Measurements from ENCODE around the gene ATG9B. TPM values are rescaled to one million over a fixed set of nuclear protein-coding genes. Genes with fewer than 3 reads are reported as not detected.

ATG9B gene
- total and polyA plus RNA-seq, 9 of the 15 experiments (the other 6 are each of a cell fraction or from before 2014, with no cell fraction given), result 0.29 to 8.0 (median 2.1) TPM

DNA sequence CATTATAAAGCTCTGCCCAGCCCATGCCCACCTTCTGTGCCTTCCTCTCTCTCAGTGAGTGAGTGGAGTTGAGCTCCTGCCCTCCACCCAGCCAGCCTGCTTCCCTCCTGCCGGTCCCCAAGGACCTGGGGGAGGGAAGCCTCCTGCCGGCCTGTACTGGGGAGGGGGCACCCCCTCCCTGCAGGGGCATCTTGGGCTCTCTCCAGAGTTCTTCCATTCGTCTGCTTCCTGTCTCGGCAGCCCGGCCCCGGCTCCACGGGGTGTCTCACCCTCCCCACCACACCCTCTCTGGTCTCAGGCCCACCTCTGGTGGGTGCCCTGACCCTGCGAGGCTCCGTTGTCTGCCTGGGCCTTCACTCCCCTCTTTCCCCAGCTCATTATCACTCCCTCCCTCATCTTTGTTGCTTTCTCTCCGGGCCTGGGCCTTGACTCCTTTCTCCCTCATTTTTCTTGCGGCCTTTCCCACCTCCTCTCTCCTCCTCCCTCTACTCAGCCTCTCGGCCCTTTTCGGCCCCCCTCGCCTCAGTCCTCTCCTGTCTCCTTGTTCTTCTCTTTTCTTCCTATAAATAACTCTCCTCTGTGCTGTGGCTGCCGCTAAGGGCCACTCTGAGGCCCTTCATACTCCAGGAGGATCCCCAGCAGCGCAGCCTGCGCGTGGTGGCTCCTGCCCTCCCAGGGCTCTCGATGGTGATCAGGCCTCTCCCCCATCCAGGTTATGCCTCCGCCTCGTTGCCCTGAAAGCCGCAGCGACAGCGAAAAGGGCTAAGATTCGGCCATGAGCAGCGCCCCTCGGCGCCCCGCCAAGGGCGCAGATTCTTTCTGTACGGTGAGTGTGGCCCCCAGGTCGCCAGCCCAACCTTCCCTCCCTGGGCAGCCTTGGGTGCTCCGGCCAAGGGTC, 37.2 kb upstream of the ATG9B start (continued):
- no peak for TF ChIP-seq CUX1 (CRISPR knock-in tag; IDR thresholded peaks at IDR 0.05)
- TF ChIP-seq, protein P1, sequence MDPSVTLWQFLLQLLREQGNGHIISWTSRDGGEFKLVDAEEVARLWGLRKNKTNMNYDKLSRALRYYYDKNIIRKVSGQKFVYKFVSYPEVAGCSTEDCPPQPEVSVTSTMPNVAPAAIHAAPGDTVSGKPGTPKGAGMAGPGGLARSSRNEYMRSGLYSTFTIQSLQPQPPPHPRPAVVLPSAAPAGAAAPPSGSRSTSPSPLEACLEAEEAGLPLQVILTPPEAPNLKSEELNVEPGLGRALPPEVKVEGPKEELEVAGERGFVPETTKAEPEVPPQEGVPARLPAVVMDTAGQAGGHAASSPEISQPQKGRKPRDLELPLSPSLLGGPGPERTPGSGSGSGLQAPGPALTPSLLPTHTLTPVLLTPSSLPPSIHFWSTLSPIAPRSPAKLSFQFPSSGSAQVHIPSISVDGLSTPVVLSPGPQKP (CRISPR knock-in tag; IDR thresholded peaks at IDR 0.05), result no peak
- no peak for TF ChIP-seq ZNF764 (CRISPR knock-in tag; IDR thresholded peaks at IDR 0.05; ENCODE audit: low read depth)
- no peak for TF ChIP-seq FOXA3 (CRISPR knock-in tag; conservative IDR thresholded peaks at IDR 0.05 in 1 of 2, IDR thresholded peaks at IDR 0.05 in 1 of 2)
- no peak for TF ChIP-seq NFE2L1 (tag; IDR thresholded peaks at IDR 0.05; ENCODE audit: borderline replicate concordance, low read depth)
- no peak for TF ChIP-seq E2F5 (CRISPR knock-in tag; IDR thresholded peaks at IDR 0.05)
- TF ChIP-seq SMARCB1 (IDR thresholded peaks at IDR 0.05; ENCODE audit: insufficient read length, low read depth), result no peak
- no peak; the same call in 1 of the 2 replicates for TF ChIP-seq PML (IDR thresholded peaks at IDR 0.05; ENCODE audit: low read length)
- no peak for TF ChIP-seq WHSC1 (IDR thresholded peaks at IDR 0.05; ENCODE audit: low read length)
- TF ChIP-seq PURB (CRISPR knock-in tag; IDR thresholded peaks at IDR 0.05; ENCODE audit: low read depth), result no peak
- TF ChIP-seq ZC3H4 (CRISPR knock-in tag; IDR thresholded peaks at IDR 0.05; ENCODE audit: borderline replicate concordance), result no peak
- no peak for TF ChIP-seq ZNF239 (CRISPR knock-in tag; IDR thresholded peaks at IDR 0.05)
- TF ChIP-seq ZNF57 (CRISPR knock-in tag; IDR thresholded peaks at IDR 0.05), result no peak
- no peak for TF ChIP-seq PHTF2 (CRISPR knock-in tag; IDR thresholded peaks at IDR 0.05)
- TF ChIP-seq STAT5A (IDR thresholded peaks at IDR 0.05; ENCODE audit: borderline replicate concordance, low read length), result no peak
- TF ChIP-seq RBM39 (optimal IDR thresholded peaks at IDR 0.05; ENCODE audit: low read depth, low read length), result peak; percentile 89
- no peak for TF ChIP-seq KLF16 (IDR thresholded peaks at IDR 0.05)
- TF ChIP-seq ARID3B (CRISPR knock-in tag; IDR thresholded peaks at IDR 0.05; ENCODE audit: borderline replicate concordance), result no peak
- no peak for TF ChIP-seq SPI1 (IDR thresholded peaks at IDR 0.05; ENCODE audit: borderline replicate concordance, low read depth, low read length)
